Measurements from ENCODE around the gene JOSD1.

Gene JOSD1

DNA sequence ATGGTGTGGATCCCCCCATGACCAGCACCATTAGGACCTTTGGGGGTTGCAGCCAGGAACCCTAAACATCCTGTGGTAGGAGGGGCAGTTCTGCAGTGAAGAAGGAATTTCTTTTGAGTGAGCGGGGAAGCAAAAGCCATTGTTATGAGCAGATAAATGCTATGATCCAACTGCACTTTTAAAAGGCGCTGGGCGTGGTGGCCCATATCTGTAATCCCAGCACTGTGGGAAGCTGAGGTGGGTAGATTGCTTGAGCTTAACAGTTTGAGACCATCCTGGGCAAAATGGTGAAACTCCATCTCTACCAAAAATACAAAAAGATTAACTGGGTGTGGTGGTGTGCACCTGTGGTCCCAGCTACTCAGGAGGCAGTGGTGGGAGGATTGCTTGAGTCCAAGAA, 24.9 kb downstream of the JOSD1 start:
- Histone ChIP-seq H3K9me3 (replicated peaks; ENCODE audit: insufficient read depth, low read length) (no peaks in the 10 kb centered on the region), H3K9ac (ENCODE audit: low read length) (no peak overlapping the region)
- no peak for DNase-seq

DNA sequence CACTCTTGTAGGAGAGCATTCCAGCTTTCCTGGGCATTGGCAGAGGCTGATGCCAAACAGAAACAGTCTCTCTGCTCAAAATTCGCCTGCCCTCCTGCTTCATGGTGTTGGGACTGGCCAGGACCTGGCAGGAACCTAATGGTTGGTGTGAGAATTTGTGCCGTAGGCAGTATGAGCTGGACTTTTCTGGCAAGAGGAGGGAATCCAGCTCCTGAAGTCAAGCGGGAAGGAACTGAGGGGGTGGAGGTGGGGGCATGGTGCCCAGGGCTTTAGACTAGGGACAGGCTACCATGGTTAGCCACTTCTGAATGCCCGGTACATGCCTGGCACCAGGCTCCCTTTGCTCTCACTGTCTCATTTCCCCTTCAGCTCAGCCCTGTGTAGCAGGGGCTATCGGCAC, 25.9 kb downstream of the JOSD1 start:
- no peak overlapping the region for H3K9ac ChIP-seq (ENCODE audit: low read length)
- no peaks in the 10 kb centered on the region for H3K9me2 ChIP-seq (replicated peaks; ENCODE audit: insufficient read depth, low read length)
- no peak overlapping the region for H3K27ac ChIP-seq (ENCODE audit: low read length)
- H3K9me3 ChIP-seq (replicated peaks; ENCODE audit: insufficient read depth, low read length), result no peaks in the 10 kb centered on the region
- H3K27me3 ChIP-seq (replicated peaks; ENCODE audit: insufficient read depth, low read length), result no peaks in the 10 kb centered on the region
- no peak overlapping the region for H2AFZ ChIP-seq (ENCODE audit: low read length)
- TF ChIP-seq, protein P1, sequence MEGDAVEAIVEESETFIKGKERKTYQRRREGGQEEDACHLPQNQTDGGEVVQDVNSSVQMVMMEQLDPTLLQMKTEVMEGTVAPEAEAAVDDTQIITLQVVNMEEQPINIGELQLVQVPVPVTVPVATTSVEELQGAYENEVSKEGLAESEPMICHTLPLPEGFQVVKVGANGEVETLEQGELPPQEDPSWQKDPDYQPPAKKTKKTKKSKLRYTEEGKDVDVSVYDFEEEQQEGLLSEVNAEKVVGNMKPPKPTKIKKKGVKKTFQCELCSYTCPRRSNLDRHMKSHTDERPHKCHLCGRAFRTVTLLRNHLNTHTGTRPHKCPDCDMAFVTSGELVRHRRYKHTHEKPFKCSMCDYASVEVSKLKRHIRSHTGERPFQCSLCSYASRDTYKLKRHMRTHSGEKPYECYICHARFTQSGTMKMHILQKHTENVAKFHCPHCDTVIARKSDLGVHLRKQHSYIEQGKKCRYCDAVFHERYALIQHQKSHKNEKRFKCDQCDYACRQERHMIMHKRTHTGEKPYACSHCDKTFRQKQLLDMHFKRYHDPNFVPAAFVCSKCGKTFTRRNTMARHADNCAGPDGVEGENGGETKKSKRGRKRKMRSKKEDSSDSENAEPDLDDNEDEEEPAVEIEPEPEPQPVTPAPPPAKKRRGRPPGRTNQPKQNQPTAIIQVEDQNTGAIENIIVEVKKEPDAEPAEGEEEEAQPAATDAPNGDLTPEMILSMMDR (IDR thresholded peaks at IDR 0.05; ENCODE audit: low read length), result no peak
- TF ChIP-seq EZH2 (optimal IDR thresholded peaks at IDR 0.05; ENCODE audit: low read depth, low read length) (no peak), EZH2phosphoT487 (IDR thresholded peaks at IDR 0.05; ENCODE audit: low read length) (no peak)
- no peak overlapping the region for H3K4me3 ChIP-seq (ENCODE audit: low read length)
- no peaks in the 10 kb centered on the region for H3K79me2 ChIP-seq (ENCODE audit: low read length)
- no peak overlapping the region for H3K4me2 ChIP-seq (ENCODE audit: low read depth, low read length)
- H3F3A ChIP-seq (ENCODE audit: insufficient read depth, low read length), result no peaks in the 10 kb centered on the region
- no peaks in the 10 kb centered on the region for H4K20me1 ChIP-seq (ENCODE audit: insufficient read depth, low read length)
- no peaks in the 10 kb centered on the region for H3K4me1 ChIP-seq (ENCODE audit: low read length)
- no peaks in the 10 kb centered on the region for H3K36me3 ChIP-seq (replicated peaks; ENCODE audit: insufficient read depth, low read length)
- no peak for DNase-seq

More for the DNA sequence above, 24.9 kb downstream of the JOSD1 start:
- Histone ChIP-seq H3K27me3 (replicated peaks; ENCODE audit: insufficient read depth, low read length) (no peaks in the 10 kb centered on the region), H3K27ac (ENCODE audit: low read length) (no peak overlapping the region), H3K79me2 (ENCODE audit: low read length) (no peaks in the 10 kb centered on the region), H3K4me2 (ENCODE audit: low read depth, low read length) (no peak overlapping the region), H3K4me1 (ENCODE audit: low read length) (no peaks in the 10 kb centered on the region), H3K4me3 (ENCODE audit: low read length) (no peak overlapping the region), H3K36me3 (replicated peaks; ENCODE audit: insufficient read depth, low read length) (no peaks in the 10 kb centered on the region), H3K9me2 (replicated peaks; ENCODE audit: insufficient read depth, low read length) (no peaks in the 10 kb centered on the region), H2AFZ (ENCODE audit: low read length) (no peak overlapping the region), H4K20me1 (ENCODE audit: insufficient read depth, low read length) (no peaks in the 10 kb centered on the region), H3F3A (ENCODE audit: insufficient read depth, low read length) (no peaks in the 10 kb centered on the region)
- TF ChIP-seq, protein P1 (IDR thresholded peaks at IDR 0.05; ENCODE audit: low read length), result no peak
- TF ChIP-seq EZH2 (optimal IDR thresholded peaks at IDR 0.05; ENCODE audit: low read depth, low read length) (no peak), EZH2phosphoT487 (IDR thresholded peaks at IDR 0.05; ENCODE audit: low read length) (no peak)

DNA sequence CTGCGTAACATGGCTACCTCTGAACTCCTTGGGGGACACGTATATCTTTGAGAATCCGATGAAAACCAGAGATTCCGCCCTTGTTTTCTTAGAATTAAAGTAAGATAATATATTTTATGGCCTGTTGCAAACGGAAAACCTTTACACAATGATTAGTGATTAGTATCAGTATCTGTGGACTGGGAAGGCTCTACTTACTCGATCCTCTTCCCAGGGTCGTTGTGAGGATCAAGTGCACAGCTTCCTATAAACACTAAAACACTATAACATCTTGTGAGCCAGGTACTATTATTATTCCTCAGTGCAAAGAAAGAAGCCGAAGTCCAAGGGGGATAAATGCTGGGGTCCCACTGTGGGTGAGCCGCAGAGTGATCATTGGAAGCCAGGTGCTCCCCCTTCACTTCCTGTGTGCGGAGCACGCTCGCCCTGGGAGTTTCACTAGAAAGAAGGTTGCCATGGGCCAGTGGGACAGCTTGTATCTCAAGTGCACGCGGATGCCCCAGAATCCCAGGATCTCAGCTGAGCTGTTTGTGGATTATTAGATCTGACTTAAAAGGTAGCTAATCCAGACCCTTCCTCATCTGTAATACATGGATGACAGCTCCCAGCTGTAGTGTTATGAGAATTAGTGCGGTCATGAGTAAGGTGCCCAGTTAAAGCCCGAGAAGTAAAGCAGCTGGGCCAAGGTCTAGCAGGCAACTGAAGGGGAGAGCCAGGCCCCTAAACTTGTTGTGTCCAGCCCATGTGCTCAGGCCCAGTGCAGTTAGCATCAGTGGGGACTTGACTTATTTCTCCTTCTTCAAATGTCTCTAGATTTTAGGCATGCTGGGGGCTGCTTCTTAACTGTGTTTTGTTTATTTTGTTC, 43.5 kb downstream of the JOSD1 start:
- Histone ChIP-seq H3K9me3 (replicated peaks; ENCODE audit: insufficient read depth, low read length) (no peaks in the 10 kb centered on the region), H3K4me2 (ENCODE audit: low read depth, low read length) (peak overlapping the region; percentile 99), H3K36me3 (replicated peaks; ENCODE audit: insufficient read depth, low read length) (no peaks in the 10 kb centered on the region), H3K4me3 (ENCODE audit: low read length) (peak overlapping the region; percentile 98), H3K4me1 (ENCODE audit: low read length) (peaks cover 9% of the 10 kb centered on the region), H4K20me1 (ENCODE audit: insufficient read depth, low read length) (no peaks in the 10 kb centered on the region), H3K9ac (ENCODE audit: low read length) (peak overlapping the region; percentile 99), H3F3A (ENCODE audit: insufficient read depth, low read length) (peaks cover 11% of the 10 kb centered on the region; the same call in 1 of the 2 replicates), H3K27ac (ENCODE audit: low read length) (peak overlapping the region; percentile 87; the same call in 1 of the 2 replicates), H3K27me3 (replicated peaks; ENCODE audit: insufficient read depth, low read length) (no peaks in the 10 kb centered on the region), H3K79me2 (ENCODE audit: low read length) (peaks cover 12% of the 10 kb centered on the region), H3K9me2 (replicated peaks; ENCODE audit: insufficient read depth, low read length) (no peaks in the 10 kb centered on the region), H2AFZ (ENCODE audit: low read length) (peak overlapping the region; percentile 92)
- no peak for TF ChIP-seq EZH2 (optimal IDR thresholded peaks at IDR 0.05; ENCODE audit: low read depth, low read length)
- no peak for TF ChIP-seq EZH2phosphoT487 (IDR thresholded peaks at IDR 0.05; ENCODE audit: low read length)
- TF ChIP-seq, protein P1 (IDR thresholded peaks at IDR 0.05; ENCODE audit: low read length), result no peak
- DNase-seq, result peak; percentile 24

All from MM.1S (cell line).